Tibial artery (tissue), 4 donors: Measurements from ENCODE around the gene STIP1.

Source experiments
- DNase-seq, 2 donors: peaks; one replicate each; pipeline ENCODE4 v3.0.0-alpha.2; 2019
- H3K27ac ChIP-seq, 2 donors: fragments of 200-600 bp; sonication (generic) in 1 of 2; 1 replicate in 1 of 2; 2 replicates in 1 of 2; pipeline ENCODE4 v1.5.1; 2018 to 2019; ENCODE audit warnings: mild to moderate bottlenecking in 1 of 2
- H3K27me3 ChIP-seq, 2 donors: fragments of 200-600 bp; sonication (generic) in 1 of 2; one replicate each; pipeline versions ENCODE4 v1.5.1 to v1.6.0; 2016 to 2019
- H3K36me3 ChIP-seq, 3 donors: fragments of 200-600 bp; sonication (generic) in 2 of 3; one replicate each; pipeline ENCODE4 v1.5.1; 2016 to 2019; ENCODE audit warnings: mild to moderate bottlenecking in 2 of 3
- H3K4me1 ChIP-seq, 4 donors: fragments of 200-600 bp; sonication (generic) in 2 of 4; 1 replicate in 3 of 4; 2 replicates in 1 of 4; pipeline ENCODE4 v1.5.1; 2016 to 2019
- H3K4me3 ChIP-seq, 2 donors: fragments of 200-600 bp; sonication (generic) in 1 of 2; 1 replicate in 1 of 2; 2 replicates in 1 of 2; pipeline ENCODE4 v1.5.1; 2018 to 2019; ENCODE audit warnings: mild to moderate bottlenecking in 2 of 2
- H3K9me3 ChIP-seq, 3 donors: fragments of 200-600 bp; sonication (generic) in 1 of 3; one replicate each; pipeline ENCODE4 v1.5.1; 2016 to 2019
- intact Hi-C: fragments of 100-400 bp; cut with DNase I; formaldehyde crosslinking; loops from one replicate; pipeline ENCODE4 v1.15.0; 2023; ENCODE audit warnings: low total_unique reads
- TF ChIP-seq, protein P1 (sequence below), 2 experiments: fragments of 200-600 bp in 1 of 2; fragments of 450-650 bp in 1 of 2; IDR thresholded peaks; one replicate each; pipeline ENCODE4 v1.5.1; 2017 to 2019; ENCODE audit warnings: antibody characterized with exemption in 2 of 2, mild to moderate bottlenecking in 1 of 2, moderate library complexity in 1 of 2

STIP1 gene

DNA sequence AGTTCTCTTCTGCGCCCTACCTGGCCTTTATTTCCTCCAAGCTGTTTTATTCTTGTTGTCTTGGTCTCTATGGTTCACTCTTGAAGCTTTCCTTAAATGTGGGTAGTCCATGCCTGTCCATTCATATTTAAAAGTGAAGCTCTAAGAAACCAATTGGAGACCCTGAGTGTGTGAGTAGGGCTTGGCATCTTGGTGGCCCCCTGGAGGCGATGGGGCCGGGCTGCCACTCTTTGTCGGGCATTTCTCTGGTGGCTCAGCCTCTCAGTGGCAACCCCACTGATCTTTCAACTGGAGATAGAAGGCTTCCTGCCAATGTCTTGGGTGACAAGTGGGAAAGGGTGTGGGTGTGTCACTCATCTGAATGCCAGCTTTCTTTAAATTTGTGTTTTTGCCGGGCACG, 30.9 kb downstream of the STIP1 start:
- Histone ChIP-seq H3K27me3 (no peaks in the 10 kb centered on the region), H3K27ac (no peak overlapping the region), H3K4me3 (no peak overlapping the region), H3K4me1 (no peaks in the 10 kb centered on the region), H3K36me3 (peaks cover 0 to 21% (median 0%) of the 10 kb centered on the region in 3 donors), H3K9me3 (no peaks in the 10 kb centered on the region)
- TF ChIP-seq, protein P1, sequence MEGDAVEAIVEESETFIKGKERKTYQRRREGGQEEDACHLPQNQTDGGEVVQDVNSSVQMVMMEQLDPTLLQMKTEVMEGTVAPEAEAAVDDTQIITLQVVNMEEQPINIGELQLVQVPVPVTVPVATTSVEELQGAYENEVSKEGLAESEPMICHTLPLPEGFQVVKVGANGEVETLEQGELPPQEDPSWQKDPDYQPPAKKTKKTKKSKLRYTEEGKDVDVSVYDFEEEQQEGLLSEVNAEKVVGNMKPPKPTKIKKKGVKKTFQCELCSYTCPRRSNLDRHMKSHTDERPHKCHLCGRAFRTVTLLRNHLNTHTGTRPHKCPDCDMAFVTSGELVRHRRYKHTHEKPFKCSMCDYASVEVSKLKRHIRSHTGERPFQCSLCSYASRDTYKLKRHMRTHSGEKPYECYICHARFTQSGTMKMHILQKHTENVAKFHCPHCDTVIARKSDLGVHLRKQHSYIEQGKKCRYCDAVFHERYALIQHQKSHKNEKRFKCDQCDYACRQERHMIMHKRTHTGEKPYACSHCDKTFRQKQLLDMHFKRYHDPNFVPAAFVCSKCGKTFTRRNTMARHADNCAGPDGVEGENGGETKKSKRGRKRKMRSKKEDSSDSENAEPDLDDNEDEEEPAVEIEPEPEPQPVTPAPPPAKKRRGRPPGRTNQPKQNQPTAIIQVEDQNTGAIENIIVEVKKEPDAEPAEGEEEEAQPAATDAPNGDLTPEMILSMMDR (IDR thresholded peaks at IDR 0.05) = no peak
- no peak for DNase-seq
- intact Hi-C loops = no loop called here

DNA sequence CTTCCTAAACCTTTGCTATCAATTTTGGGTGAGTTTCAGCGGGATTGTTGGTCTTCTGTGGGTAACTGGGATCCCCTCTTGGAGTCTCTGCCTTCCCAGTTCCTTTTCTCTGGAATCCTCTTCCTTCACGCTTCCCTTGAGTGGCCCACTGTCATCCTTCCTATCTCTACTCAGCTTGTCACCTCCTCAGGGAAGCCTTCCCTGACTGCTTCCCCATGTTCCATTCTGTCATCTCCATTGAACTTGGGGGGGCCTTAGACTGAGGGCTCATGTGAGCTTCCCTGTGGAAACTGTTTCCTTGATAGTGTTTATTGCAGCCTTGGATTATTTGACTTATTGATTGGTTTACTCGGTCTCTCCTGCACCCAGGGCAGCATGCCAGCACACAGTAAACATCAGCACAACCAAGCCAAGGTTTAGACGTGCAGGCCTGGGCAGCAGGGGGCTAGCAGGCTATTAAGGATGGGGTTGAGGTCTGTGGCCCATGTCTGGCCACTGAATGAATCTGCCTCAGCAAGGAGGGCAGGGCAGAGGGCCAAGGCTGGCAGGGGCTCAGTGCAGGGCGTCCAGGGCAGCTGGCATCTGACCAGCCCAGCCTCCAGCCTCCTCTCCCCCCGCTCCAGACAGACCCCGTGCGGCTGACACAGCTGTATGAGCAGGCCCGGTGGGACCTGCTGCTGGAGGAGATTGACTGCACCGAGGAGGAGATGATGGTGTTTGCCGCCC, 32.8 kb downstream of the STIP1 start:
- intact Hi-C loops = no loop called here
- no peak overlapping the region for H3K27ac ChIP-seq

DNA sequence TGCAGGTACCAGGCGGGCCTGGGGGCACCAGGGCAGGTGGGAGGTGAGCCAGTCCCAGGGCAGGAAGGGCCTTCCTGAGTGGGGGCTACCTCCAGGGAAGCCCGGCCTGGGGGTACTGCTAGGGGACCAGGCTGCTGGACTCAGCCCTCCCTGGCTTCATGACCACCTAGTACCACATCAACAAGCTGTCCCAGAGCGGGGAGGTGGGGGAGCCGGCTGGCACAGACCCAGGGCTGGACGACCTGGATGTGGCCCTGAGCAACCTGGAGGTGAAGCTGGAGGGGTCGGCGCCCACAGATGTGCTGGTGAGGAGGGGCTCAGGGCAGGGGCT, 33.3 kb downstream of the STIP1 start:
- no peak for DNase-seq
- Histone ChIP-seq H3K9me3 (no peaks in the 10 kb centered on the region), H3K36me3 (peaks cover 0 to 22% (median 8%) of the 10 kb centered on the region in 3 donors)

More for the DNA sequence above, 32.8 kb downstream of the STIP1 start:
- Histone ChIP-seq H3K9me3 (no peaks in the 10 kb centered on the region), H3K36me3 (peaks cover 0 to 22% (median 8%) of the 10 kb centered on the region in 3 donors), H3K4me1 (no peaks in the 10 kb centered on the region), H3K27me3 (no peaks in the 10 kb centered on the region), H3K4me3 (no peak overlapping the region)
- no peak for DNase-seq
- TF ChIP-seq, protein P1 (IDR thresholded peaks at IDR 0.05) = no peak

DNA sequence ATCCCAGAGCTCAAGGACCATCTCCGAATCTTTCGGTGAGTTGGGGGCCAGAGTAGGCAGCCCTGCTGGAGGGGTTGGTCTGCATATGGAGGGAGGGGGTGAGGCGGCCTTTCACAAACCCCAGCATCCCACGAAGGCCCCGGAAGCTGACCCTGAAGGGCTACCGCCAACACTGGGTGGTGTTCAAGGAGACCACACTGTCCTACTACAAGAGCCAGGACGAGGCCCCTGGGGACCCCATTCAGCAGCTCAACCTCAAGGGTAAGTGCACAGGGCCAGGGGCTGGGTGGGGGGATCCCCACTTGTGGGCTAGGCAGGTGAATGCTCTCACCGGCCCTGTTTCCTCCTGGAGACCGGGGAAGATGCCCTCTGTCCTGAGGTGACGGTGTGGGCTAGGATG, 33.8 kb downstream of the STIP1 start:
- Histone ChIP-seq H3K9me3 (no peaks in the 10 kb centered on the region), H3K4me1 (peaks cover 0 to 7% (median 1%) of the 10 kb centered on the region in 4 donors), H3K27ac (no peak overlapping the region), H3K27me3 (no peaks in the 10 kb centered on the region), H3K4me3 (no peak overlapping the region), H3K36me3 (peaks cover 0 to 22% (median 8%) of the 10 kb centered on the region in 3 donors)
- TF ChIP-seq, protein P1 (IDR thresholded peaks at IDR 0.05) = no peak
- DNase-seq = no peak
- intact Hi-C loops = no loop called here

More for the DNA sequence above, 33.3 kb downstream of the STIP1 start:
- no peak overlapping the region for H3K27ac ChIP-seq
- intact Hi-C loops = no loop called here
- peaks cover 0 to 3% (median 0%) of the 10 kb centered on the region in 4 donors for H3K4me1 ChIP-seq
- no peak overlapping the region for H3K4me3 ChIP-seq
- H3K27me3 ChIP-seq = no peaks in the 10 kb centered on the region
- TF ChIP-seq, protein P1 (IDR thresholded peaks at IDR 0.05) = no peak

DNA sequence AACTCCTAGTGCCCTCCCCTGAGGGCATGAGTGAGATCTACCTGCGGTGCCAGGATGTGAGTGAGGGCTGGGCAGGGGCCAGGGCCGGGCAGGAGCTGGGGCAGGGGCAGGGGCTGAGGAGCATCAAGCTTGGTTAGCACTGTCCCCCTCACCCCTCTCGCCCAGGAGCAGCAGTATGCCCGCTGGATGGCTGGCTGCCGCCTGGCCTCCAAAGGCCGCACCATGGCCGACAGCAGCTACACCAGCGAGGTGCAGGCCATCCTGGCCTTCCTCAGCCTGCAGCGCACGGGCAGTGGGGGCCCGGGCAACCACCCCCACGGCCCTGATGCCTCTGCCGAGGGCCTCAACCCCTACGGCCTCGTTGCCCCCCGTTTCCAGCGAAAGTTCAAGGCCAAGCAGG, 34.3 kb downstream of the STIP1 start:
- H3K27me3 ChIP-seq = no peaks in the 10 kb centered on the region
- no peak overlapping the region for H3K4me3 ChIP-seq
- no peak overlapping the region for H3K27ac ChIP-seq
- peaks cover 0 to 22% (median 8%) of the 10 kb centered on the region in 3 donors for H3K36me3 ChIP-seq
- no peak for DNase-seq
- TF ChIP-seq, protein P1 (IDR thresholded peaks at IDR 0.05) = no peak
- intact Hi-C loops = no loop called here
- no peaks in the 10 kb centered on the region for H3K9me3 ChIP-seq
- H3K4me1 ChIP-seq = peaks cover 0 to 12% (median 5%) of the 10 kb centered on the region in 4 donors
